Adipose tissue (tissue), 3 donors: ENCODE data around the gene ANKRD44. TPM values are rescaled to one million over a fixed set of nuclear protein-coding genes. Genes with fewer than 3 reads are reported as not detected.

Experiments used
- H3K27ac ChIP-seq: one replicate; pipeline ENCODE4 v1.5.1; 2013; ENCODE audit warnings: low read depth, low read length
- WGBS, 3 donors: extraction: QIAGEN DNeasy Blood & Tissue Kit; methylation state at CpG; one replicate each; pipeline ENCODE4 v1.1.7; 2013; 5-methylcytosine and 5-hydroxymethylcytosine counted together
- polyA plus RNA-seq, 3 donors: library from polyadenylated mRNA; stranded (reverse); fragments of 200-250 nt; gene quantifications; one replicate each; pipeline ENCODE4 v1.2.3, GENCODE V29; 2013
- donor health status: healthy with polysubstance abuse.
- donor health status: Bipolar disorder and iron deficiency.
- donor health status: healthy.

The ANKRD44 gene
- polyA plus RNA-seq, 3 donors, result 1.3 to 4.2 (median 3.5) TPM

GRCh38 chr2:197324801-197325200 is 14.2 kb upstream of the ANKRD44 start:
- H3K27ac ChIP-seq, result no peak overlapping the region

- no peak overlapping the region for H3K27ac ChIP-seq
- WGBS, 3 donors, result 52 to 63% (median 54%) methylated on average over 11 of the region's 11 CpGs
Measured at GRCh38 chr2:197322724-197323720, 12.4 kb upstream of the ANKRD44 start.

- 91 to 96% (median 93%) methylated on average over 2 of the region's 2 CpGs for WGBS, 3 donors
- H3K27ac ChIP-seq, result no peak overlapping the region
Measured at GRCh38 chr2:197322143-197322542, 11.6 kb upstream of the ANKRD44 start.

GRCh38 chr2:197315371-197315770 is 4.8 kb upstream of the ANKRD44 start:
- no peak overlapping the region for H3K27ac ChIP-seq

- WGBS, 3 donors, result 97 to 98% (median 97%) methylated on average over 3 of the region's 3 CpGs
Measured at GRCh38 chr2:197312186-197312585, 1.6 kb upstream of the ANKRD44 start.

GRCh38 chr2:197311421-197312033 is 947 bp upstream of the ANKRD44 start:
- no peak overlapping the region for H3K27ac ChIP-seq
- 19 to 57% (median 53%) methylated on average over 6 of the region's 6 CpGs for WGBS, 3 donors

More at GRCh38 chr2:197312186-197312585, 1.6 kb upstream of the ANKRD44 start:
- H3K27ac ChIP-seq, result no peak overlapping the region

GRCh38 chr2:197310987-197311420 is 424 bp upstream of the ANKRD44 start:
- 1 to 2% (median 1%) methylated on average over 13 to 22 of the region's 22 CpGs for WGBS, 3 donors
- no peak overlapping the region for H3K27ac ChIP-seq

GRCh38 chr2:197309691-197310231 is 819 bp downstream of the ANKRD44 start:
- WGBS, 3 donors, result 2 to 6% (median 4%) methylated on average over 30 of the region's 30 CpGs

GRCh38 chr2:197308996-197309690 is 1.4 kb downstream of the ANKRD44 start:
- no peak overlapping the region for H3K27ac ChIP-seq
- WGBS, 3 donors, result 55 to 66% (median 58%) methylated on average over 8 of the region's 8 CpGs

More at GRCh38 chr2:197309691-197310231, 819 bp downstream of the ANKRD44 start:
- peak overlapping the region; percentile 53 for H3K27ac ChIP-seq

- H3K27ac ChIP-seq, result no peak overlapping the region
- 47 to 84% (median 49%) methylated on average over 2 of the region's 2 CpGs for WGBS, 3 donors
Measured at GRCh38 chr2:197308585-197308984, 2.0 kb downstream of the ANKRD44 start.

GRCh38 chr2:197307933-197308521 is 2.6 kb downstream of the ANKRD44 start:
- WGBS, 3 donors, result 67 to 86% (median 70%) methylated on average over 7 of the region's 7 CpGs
- H3K27ac ChIP-seq, result no peak overlapping the region

- 61 to 85% (median 69%) methylated on average over 1 of the region's 1 CpG for WGBS, 3 donors
- H3K27ac ChIP-seq, result no peak overlapping the region
Measured at GRCh38 chr2:197307236-197307932, 3.2 kb downstream of the ANKRD44 start.

GRCh38 chr2:197306696-197307040 is 3.9 kb downstream of the ANKRD44 start:
- H3K27ac ChIP-seq, result no peak overlapping the region
- 46 to 51% (median 50%) methylated on average over 3 of the region's 3 CpGs for WGBS, 3 donors

GRCh38 chr2:197306024-197306695 is 4.4 kb downstream of the ANKRD44 start:
- H3K27ac ChIP-seq, result no peak overlapping the region
- whole genome bisulfite sequencing, 3 donors, result 72 to 83% (median 82%) methylated on average over 5 of the region's 5 CpGs

- WGBS, 3 donors, result 24 to 75% (median 63%) methylated on average over 3 of the region's 3 CpGs
- no peak overlapping the region for H3K27ac ChIP-seq
Measured at GRCh38 chr2:197304556-197305011, 6.0 kb downstream of the ANKRD44 start.

- no peak overlapping the region for H3K27ac ChIP-seq
- WGBS, 3 donors, result 77 to 98% (median 94%) methylated on average over 2 of the region's 2 CpGs
Measured at GRCh38 chr2:197300139-197300538, 10.4 kb downstream of the ANKRD44 start.

- 94 to 99% (median 96%) methylated on average over 4 of the region's 4 CpGs for WGBS, 3 donors
- H3K27ac ChIP-seq, result no peak overlapping the region
Measured at GRCh38 chr2:197298609-197299008, 12.0 kb downstream of the ANKRD44 start.
